ENCODE data around the gene TAF13. TPM values are rescaled to one million over a fixed set of nuclear protein-coding genes. Genes with fewer than 3 reads are reported as not detected.

Gene TAF13
- total RNA-seq: 10 to 100 TPM; 11.4 to 30.8 (median 25.9) TPM

- 5 to 6% methylated on average over 37 to 38 of the region's 39 CpGs for WGBS, 2 donors
- peak within 1 kb of the TSS; percentile 91 to 97 (median 95) for H3K27ac ChIP-seq
- H3K27me3 ChIP-seq: no peaks in the 10 kb centered on the region
- peaks cover 0 to 20% (median 14%) of the 10 kb centered on the region in 4 donors for H3K4me1 ChIP-seq
- H3K9me3 ChIP-seq: no peaks in the 10 kb centered on the region
- H3K36me3 ChIP-seq: peaks cover 0 to 25% (median 0%) of the 10 kb centered on the region in 3 donors
- H3K4me3 ChIP-seq: peak within 1 kb of the TSS; percentile 44 to 94 (median 65)
- peak in 4 of 5 experiments; percentile 25 to 86 (median 56) for TF ChIP-seq CTCF (IDR thresholded peaks at IDR 0.05)
- peak; percentile 79 to 92 for TF ChIP-seq POLR2A (IDR thresholded peaks at IDR 0.05)
- peak; percentile 98 to 99 for TF ChIP-seq EP300 (IDR thresholded peaks at IDR 0.05)
- DNase-seq (ENCODE audit: low spot score in 2 of 2): peak; percentile 81 to 86
These were observed at the start of gene TAF13 for GRCh38 chr1:109075531-109076490. TAF13 (minus strand) TSS chr1:109076003; CDS start chr1:109075947, 56 bp downstream.

- Histone ChIP-seq H3K36me3 (no peaks in the 10 kb centered on the region), H3K9me3 (no peaks in the 10 kb centered on the region), H3K27ac (no peak overlapping the region), H3K27me3 (peaks cover 0 to 8% of the 10 kb centered on the region in 2 donors), H3K4me1 (no peaks in the 10 kb centered on the region), H3K4me3 (no peak overlapping the region)
- TF ChIP-seq EP300 (IDR thresholded peaks at IDR 0.05): no peak
- 90 to 94% methylated on average over 5 of the region's 5 CpGs for WGBS, 2 donors
- DNase-seq (ENCODE audit: low spot score in 2 of 2): no peak
These were observed 44.6 kb upstream of the TAF13 start for GRCh38 chr1:109120356-109120755.

- Histone ChIP-seq H3K27me3 (peaks cover 0 to 23% of the 10 kb centered on the region in 2 donors), H3K4me3 (no peak overlapping the region), H3K27ac (no peak overlapping the region), H3K9me3 (no peaks in the 10 kb centered on the region), H3K4me1 (peaks cover 0 to 16% (median 10%) of the 10 kb centered on the region in 4 donors), H3K36me3 (no peaks in the 10 kb centered on the region)
- DNase-seq (ENCODE audit: low spot score in 2 of 2): no peak
- 76 to 81% methylated on average over 3 of the region's 3 CpGs for WGBS, 2 donors
- no peak for TF ChIP-seq CTCF (IDR thresholded peaks at IDR 0.05)
- no peak for TF ChIP-seq EP300 (IDR thresholded peaks at IDR 0.05)
- no peak for TF ChIP-seq POLR2A (IDR thresholded peaks at IDR 0.05)
These were observed 42.3 kb upstream of the TAF13 start for GRCh38 chr1:109118089-109118488.

- H3K4me1 ChIP-seq: peaks cover 0 to 27% (median 16%) of the 10 kb centered on the region in 4 donors
- no peaks in the 10 kb centered on the region for H3K9me3 ChIP-seq
- H3K4me3 ChIP-seq: no peak overlapping the region
- peaks cover 0 to 23% of the 10 kb centered on the region in 2 donors for H3K27me3 ChIP-seq
- no peak for DNase-seq (ENCODE audit: low spot score in 2 of 2)
- TF ChIP-seq CTCF (IDR thresholded peaks at IDR 0.05): no peak
- no peak for TF ChIP-seq POLR2A (IDR thresholded peaks at IDR 0.05)
- no peak for TF ChIP-seq EP300 (IDR thresholded peaks at IDR 0.05)
- no peaks in the 10 kb centered on the region for H3K36me3 ChIP-seq
- WGBS, 2 donors: 62 to 67% methylated on average over 1 of the region's 1 CpG
- no peak overlapping the region for H3K27ac ChIP-seq
These were observed 40.5 kb upstream of the TAF13 start for GRCh38 chr1:109116286-109116685.

- Histone ChIP-seq H3K4me1 (peaks cover 0 to 27% (median 16%) of the 10 kb centered on the region in 4 donors), H3K27me3 (peaks cover 0 to 23% of the 10 kb centered on the region in 2 donors), H3K36me3 (no peaks in the 10 kb centered on the region), H3K27ac (no peak overlapping the region), H3K4me3 (no peak overlapping the region), H3K9me3 (no peaks in the 10 kb centered on the region)
- DNase-seq (ENCODE audit: low spot score in 2 of 2): no peak
- TF ChIP-seq CTCF (IDR thresholded peaks at IDR 0.05) (no peak), POLR2A (IDR thresholded peaks at IDR 0.05) (no peak)
- 90 to 98% methylated on average over 2 of the region's 2 CpGs for WGBS, 2 donors
These were observed 39.9 kb upstream of the TAF13 start for GRCh38 chr1:109115685-109116084.

Data from tibial nerve (tissue), 4 donors.